Measurements from ENCODE around the gene MEIS2.

Gene MEIS2

DNA sequence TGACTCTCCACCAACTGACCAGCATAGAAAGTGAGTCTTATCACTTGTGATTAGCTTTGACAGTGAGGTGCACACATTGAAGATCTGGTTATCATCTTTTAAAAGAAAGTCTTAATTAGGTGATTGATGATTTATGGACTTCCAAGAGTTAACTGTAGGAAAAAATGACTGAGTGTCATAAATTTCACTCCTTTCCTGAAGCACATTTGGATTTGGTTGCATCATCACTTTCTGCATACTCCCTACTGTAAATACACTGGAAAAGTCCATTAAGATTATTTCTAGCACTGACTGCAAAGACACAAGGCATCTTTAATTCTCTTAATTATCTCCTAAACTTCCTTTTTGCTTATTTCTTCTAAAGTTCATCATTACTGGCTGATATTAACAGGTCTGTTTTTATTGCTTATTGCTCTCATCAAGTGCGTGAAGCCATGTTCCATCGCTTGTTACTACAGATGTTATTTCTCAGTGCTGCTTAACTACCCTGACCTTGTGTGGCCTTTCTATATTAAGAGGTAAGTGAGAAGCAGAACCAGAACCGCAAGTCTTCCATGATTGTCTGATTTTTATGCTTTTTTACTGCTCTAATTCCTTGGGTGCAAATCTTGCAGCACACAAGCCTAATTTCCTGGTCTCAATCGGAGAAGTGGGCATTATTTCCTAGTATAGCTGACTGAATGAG, 153.2 kb downstream of the MEIS2 start:
- no peak for TF ChIP-seq YY1 (IDR thresholded peaks at IDR 0.05; ENCODE audit: low read depth)
- no peak for TF ChIP-seq ZBTB7A (IDR thresholded peaks at IDR 0.05; ENCODE audit: low read depth)
- no peak for TF ChIP-seq TAF1 (IDR thresholded peaks at IDR 0.05; ENCODE audit: low read depth)
- TF ChIP-seq TCF12 (IDR thresholded peaks at IDR 0.05; ENCODE audit: low read depth) = no peak
- TF ChIP-seq EGR1 (IDR thresholded peaks at IDR 0.05) = no peak
- TF ChIP-seq, protein P1, sequence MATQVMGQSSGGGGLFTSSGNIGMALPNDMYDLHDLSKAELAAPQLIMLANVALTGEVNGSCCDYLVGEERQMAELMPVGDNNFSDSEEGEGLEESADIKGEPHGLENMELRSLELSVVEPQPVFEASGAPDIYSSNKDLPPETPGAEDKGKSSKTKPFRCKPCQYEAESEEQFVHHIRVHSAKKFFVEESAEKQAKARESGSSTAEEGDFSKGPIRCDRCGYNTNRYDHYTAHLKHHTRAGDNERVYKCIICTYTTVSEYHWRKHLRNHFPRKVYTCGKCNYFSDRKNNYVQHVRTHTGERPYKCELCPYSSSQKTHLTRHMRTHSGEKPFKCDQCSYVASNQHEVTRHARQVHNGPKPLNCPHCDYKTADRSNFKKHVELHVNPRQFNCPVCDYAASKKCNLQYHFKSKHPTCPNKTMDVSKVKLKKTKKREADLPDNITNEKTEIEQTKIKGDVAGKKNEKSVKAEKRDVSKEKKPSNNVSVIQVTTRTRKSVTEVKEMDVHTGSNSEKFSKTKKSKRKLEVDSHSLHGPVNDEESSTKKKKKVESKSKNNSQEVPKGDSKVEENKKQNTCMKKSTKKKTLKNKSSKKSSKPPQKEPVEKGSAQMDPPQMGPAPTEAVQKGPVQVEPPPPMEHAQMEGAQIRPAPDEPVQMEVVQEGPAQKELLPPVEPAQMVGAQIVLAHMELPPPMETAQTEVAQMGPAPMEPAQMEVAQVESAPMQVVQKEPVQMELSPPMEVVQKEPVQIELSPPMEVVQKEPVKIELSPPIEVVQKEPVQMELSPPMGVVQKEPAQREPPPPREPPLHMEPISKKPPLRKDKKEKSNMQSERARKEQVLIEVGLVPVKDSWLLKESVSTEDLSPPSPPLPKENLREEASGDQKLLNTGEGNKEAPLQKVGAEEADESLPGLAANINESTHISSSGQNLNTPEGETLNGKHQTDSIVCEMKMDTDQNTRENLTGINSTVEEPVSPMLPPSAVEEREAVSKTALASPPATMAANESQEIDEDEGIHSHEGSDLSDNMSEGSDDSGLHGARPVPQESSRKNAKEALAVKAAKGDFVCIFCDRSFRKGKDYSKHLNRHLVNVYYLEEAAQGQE (IDR thresholded peaks at IDR 0.05; ENCODE audit: low read depth) = no peak
- TF ChIP-seq CEBPB (IDR thresholded peaks at IDR 0.05) = no peak
- TF ChIP-seq USF1 (IDR thresholded peaks at IDR 0.05) = no peak
- no peak for TF ChIP-seq CREB1 (IDR thresholded peaks at IDR 0.05; ENCODE audit: low read depth)
- no peak for TF ChIP-seq RAD21 (IDR thresholded peaks at IDR 0.05; ENCODE audit: low read depth)
- no peak for TF ChIP-seq NFIC (IDR thresholded peaks at IDR 0.05)
- TF ChIP-seq EP300 (IDR thresholded peaks at IDR 0.05; ENCODE audit: borderline replicate concordance) = no peak
- TF ChIP-seq MAX (IDR thresholded peaks at IDR 0.05) = no peak
- TF ChIP-seq TEAD4 (IDR thresholded peaks at IDR 0.05) = no peak
- TF ChIP-seq FOXM1 (IDR thresholded peaks at IDR 0.05; ENCODE audit: borderline replicate concordance, low read depth) = no peak

DNA sequence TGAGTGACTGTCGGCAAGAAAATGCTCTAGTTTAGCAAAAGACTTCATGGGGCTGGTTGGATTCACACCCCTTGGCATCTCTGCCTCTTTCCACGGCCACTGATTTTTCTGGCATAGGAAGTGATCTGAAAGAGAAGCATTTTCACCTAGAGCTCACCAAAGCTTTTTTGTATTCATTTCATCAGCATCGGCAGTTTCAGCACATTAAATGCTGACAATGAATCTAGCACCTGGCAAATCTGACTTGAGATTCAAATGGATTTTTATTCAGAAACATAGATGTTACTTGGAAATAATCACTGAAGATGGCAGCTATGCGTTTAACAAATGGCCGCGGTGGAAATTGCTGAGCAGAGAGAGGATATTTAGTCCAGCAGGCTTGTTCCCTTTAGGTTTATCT, 155.9 kb downstream of the MEIS2 start:
- no peak for TF ChIP-seq YY1 (IDR thresholded peaks at IDR 0.05; ENCODE audit: low read depth)
- no peak for TF ChIP-seq EGR1 (IDR thresholded peaks at IDR 0.05)
- TF ChIP-seq NFIC (IDR thresholded peaks at IDR 0.05) = no peak
- no peak for TF ChIP-seq FOXM1 (IDR thresholded peaks at IDR 0.05; ENCODE audit: borderline replicate concordance, low read depth)
- TF ChIP-seq, protein P1 (IDR thresholded peaks at IDR 0.05; ENCODE audit: low read depth) = no peak
- no peak for TF ChIP-seq TCF12 (IDR thresholded peaks at IDR 0.05; ENCODE audit: low read depth)
- TF ChIP-seq TEAD4 (IDR thresholded peaks at IDR 0.05) = no peak
- no peak for TF ChIP-seq MAX (IDR thresholded peaks at IDR 0.05)
- TF ChIP-seq CREB1 (IDR thresholded peaks at IDR 0.05; ENCODE audit: low read depth) = no peak
- TF ChIP-seq USF1 (IDR thresholded peaks at IDR 0.05) = no peak
- TF ChIP-seq EP300 (IDR thresholded peaks at IDR 0.05; ENCODE audit: borderline replicate concordance) = no peak
- TF ChIP-seq CEBPB (IDR thresholded peaks at IDR 0.05) = no peak
- TF ChIP-seq TAF1 (IDR thresholded peaks at IDR 0.05; ENCODE audit: low read depth) = no peak
- TF ChIP-seq RAD21 (IDR thresholded peaks at IDR 0.05; ENCODE audit: low read depth) = no peak
- no peak for TF ChIP-seq ZBTB7A (IDR thresholded peaks at IDR 0.05; ENCODE audit: low read depth)

GRCh38 chr15:36943508-36944361, 156.6 kb downstream of the MEIS2 start:
- TF ChIP-seq, protein P1 (IDR thresholded peaks at IDR 0.05; ENCODE audit: low read depth) = no peak
- no peak for TF ChIP-seq EGR1 (IDR thresholded peaks at IDR 0.05)
- no peak for TF ChIP-seq RAD21 (IDR thresholded peaks at IDR 0.05; ENCODE audit: low read depth)
- no peak for TF ChIP-seq FOXM1 (IDR thresholded peaks at IDR 0.05; ENCODE audit: borderline replicate concordance, low read depth)
- no peak for TF ChIP-seq EP300 (IDR thresholded peaks at IDR 0.05; ENCODE audit: borderline replicate concordance)
- TF ChIP-seq ZBTB7A (IDR thresholded peaks at IDR 0.05; ENCODE audit: low read depth) = no peak
- TF ChIP-seq USF1 (IDR thresholded peaks at IDR 0.05) = no peak
- no peak for TF ChIP-seq CEBPB (IDR thresholded peaks at IDR 0.05)
- no peak for TF ChIP-seq TCF12 (IDR thresholded peaks at IDR 0.05; ENCODE audit: low read depth)
- no peak for TF ChIP-seq YY1 (IDR thresholded peaks at IDR 0.05; ENCODE audit: low read depth)
- no peak for TF ChIP-seq NFIC (IDR thresholded peaks at IDR 0.05)
- TF ChIP-seq MAX (IDR thresholded peaks at IDR 0.05) = no peak
- no peak for TF ChIP-seq TEAD4 (IDR thresholded peaks at IDR 0.05)
- TF ChIP-seq CREB1 (IDR thresholded peaks at IDR 0.05; ENCODE audit: low read depth) = no peak
- no peak for TF ChIP-seq TAF1 (IDR thresholded peaks at IDR 0.05; ENCODE audit: low read depth)

All from Ishikawa (cell line).